IMR-90 (cell line): Measurements from ENCODE around the gene SEMA4A. TPM values are rescaled to one million over a fixed set of nuclear protein-coding genes. Genes with fewer than 3 reads are reported as not detected.
A peak's percentile ranks its signal among the peaks of the same experiment; 100 is the strongest.

ENCODE experiments used
- ATAC-seq: fragments of 200-7000 bp; cut with Tn5 transposase; 2 replicates; pipeline ENCODE4 v1.9.1; 2020; ENCODE audit warnings: low read depth, mild to moderate bottlenecking, moderate library complexity
- BruUV-seq: library from RNA; stranded (reverse); fragments of 400-500 nt; replicated peaks from 2 replicates; lab custom pipeline; 2021; lab: Mats Ljungman, UMichigan
- CTCF ChIA-PET: fragments of 300-600 bp; formaldehyde crosslinking; extraction: SDS; loops from one replicate; lab custom pipeline; 2021; ENCODE audit warnings: antibody characterized with exemption; lab: Yijun Ruan, JAX
- POLR2A ChIA-PET: fragments of 300-600 bp; sonication (Branson Sonifier 250); formaldehyde crosslinking; loops from one replicate; lab custom pipeline; 2022; ENCODE audit warnings: antibody characterized with exemption; ENCODE audit not compliant: unreplicated experiment; lab: Charles Lee
- DNase-seq: peaks from one replicate; pipeline ENCODE4 v3.0.0; 2013
- H2AFZ ChIP-seq: replicated peaks from 2 replicates; pipeline ENCODE3; 2013; ENCODE audit warnings: low read length, mild to moderate bottlenecking; ENCODE audit not compliant: poor library complexity
- H2AK5ac ChIP-seq: 2 replicates; pipeline ENCODE4 v1.6.1; 2013; ENCODE audit warnings: low read depth, low read length, inconsistent platforms
- H2AK9ac ChIP-seq: replicated peaks from 2 replicates; pipeline ENCODE3; 2013; ENCODE audit warnings: mild to moderate bottlenecking, low read depth, low read length, moderate library complexity; ENCODE audit not compliant: poor library complexity
- H2BK120ac ChIP-seq: 2 replicates; pipeline ENCODE4 v1.6.1; 2013; ENCODE audit warnings: low read depth, low read length, inconsistent platforms
- H2BK15ac ChIP-seq: 3 replicates; pipeline ENCODE4 v1.6.1; 2013; ENCODE audit warnings: low read depth, low read length, inconsistent platforms
- H2BK20ac ChIP-seq: 2 replicates; pipeline ENCODE4 v1.6.1; 2013; ENCODE audit warnings: low read depth, mild to moderate bottlenecking, inconsistent platforms, low read length, moderate library complexity
- H2BK5ac ChIP-seq: 2 replicates; pipeline ENCODE4 v1.6.1; 2013; ENCODE audit warnings: mild to moderate bottlenecking, low read depth, low read length, inconsistent platforms; ENCODE audit not compliant: poor library complexity, severe bottlenecking
- H3K14ac ChIP-seq: replicated peaks from 2 replicates; pipeline ENCODE4 v1.6.1; 2013; ENCODE audit warnings: low read depth, low read length, inconsistent platforms
- H3K18ac ChIP-seq: 2 replicates; pipeline ENCODE4 v1.6.1; 2013; ENCODE audit warnings: low read depth, low read length, control low read depth
- H3K23ac ChIP-seq: 2 replicates; pipeline ENCODE4 v1.6.1; 2013; ENCODE audit warnings: low read depth, low read length, inconsistent platforms
- H3K27ac ChIP-seq: 2 replicates; pipeline ENCODE4 v1.5.1; 2013; ENCODE audit warnings: mild to moderate bottlenecking, control low read depth, low read length; ENCODE audit not compliant: insufficient read depth
- H3K27me3 ChIP-seq: 2 replicates; pipeline ENCODE4 v1.6.1; 2013; ENCODE audit warnings: low read length; ENCODE audit not compliant: control insufficient read depth, insufficient read depth
- H3K36me3 ChIP-seq: 2 replicates; pipeline ENCODE4 v1.6.1; 2013; ENCODE audit warnings: low read length, mixed read lengths; ENCODE audit not compliant: control insufficient read depth, insufficient read depth
- H3K4ac ChIP-seq: 2 replicates; pipeline ENCODE4 v1.6.1; 2013; ENCODE audit warnings: low read depth, low read length, inconsistent platforms
- H3K4me1 ChIP-seq: 2 replicates; pipeline ENCODE4 v1.6.1; 2013; ENCODE audit warnings: low read length, mixed read lengths; ENCODE audit not compliant: control insufficient read depth, insufficient read depth
- H3K4me2 ChIP-seq: 2 replicates; pipeline ENCODE4 v1.6.1; 2013; ENCODE audit warnings: low read depth, mild to moderate bottlenecking, control low read depth, low read length, moderate library complexity
- H3K4me3 ChIP-seq: 2 replicates; pipeline ENCODE4 v1.5.1; 2013; ENCODE audit warnings: low read depth, mild to moderate bottlenecking, control low read depth, low read length, moderate library complexity; ENCODE audit not compliant: insufficient read depth
- H3K56ac ChIP-seq: 2 replicates; pipeline ENCODE4 v1.6.1; 2013; ENCODE audit warnings: low read length, inconsistent platforms; ENCODE audit not compliant: insufficient read depth; ENCODE audit errors: extremely low read depth
- H3K79me1 ChIP-seq, 2 experiments: 2 replicates each; pipeline ENCODE4 v1.6.1; 2013; ENCODE audit warnings: low read length in 2 of 2, inconsistent platforms in 1 of 2, low read depth in 1 of 2
- H3K9ac ChIP-seq: 2 replicates; pipeline ENCODE4 v1.6.1; 2013; ENCODE audit warnings: low read depth, low read length, control low read depth
- H3K9me1 ChIP-seq: 2 replicates; pipeline ENCODE4 v1.6.1; 2013; ENCODE audit warnings: low read length, inconsistent platforms; ENCODE audit not compliant: insufficient read depth
- H3K9me3 ChIP-seq: 2 replicates; pipeline ENCODE4 v1.6.1; 2013; ENCODE audit warnings: low read length; ENCODE audit not compliant: control insufficient read depth, insufficient read depth
- H4K20me1 ChIP-seq: 2 replicates; pipeline ENCODE4 v1.6.1; 2013; ENCODE audit warnings: low read length, inconsistent platforms; ENCODE audit not compliant: insufficient read depth
- H4K5ac ChIP-seq: 2 replicates; pipeline ENCODE4 v1.6.1; 2013; ENCODE audit warnings: mild to moderate bottlenecking, low read depth, low read length, control low read depth
- H4K8ac ChIP-seq, 2 experiments: 2 replicates each; pipeline ENCODE4 v1.6.1; 2013; ENCODE audit warnings: low read depth in 2 of 2, low read length in 2 of 2, control low read depth in 1 of 2, inconsistent platforms in 1 of 2
- H4K91ac ChIP-seq: 2 replicates; pipeline ENCODE4 v1.6.1; 2013; ENCODE audit warnings: low read depth, low read length, inconsistent platforms; ENCODE audit not compliant: insufficient read depth
- BHLHE40 ChIP-seq: fragments of 150-350 bp; IDR thresholded peaks from 2 replicates; pipeline ENCODE4 v1.6.1; 2016; ENCODE audit warnings: mild to moderate bottlenecking, low read depth, low read length
- MAZ ChIP-seq: IDR thresholded peaks from 2 replicates; pipeline ENCODE4 v1.6.1; 2012; ENCODE audit warnings: low read depth, mild to moderate bottlenecking, low read length, improper control_type of control experiment, moderate library complexity, borderline replicate concordance
- POLR2A ChIP-seq: IDR thresholded peaks from 2 replicates; pipeline ENCODE4 v1.6.1; 2012; ENCODE audit warnings: mild to moderate bottlenecking, low read depth, low read length
- RAD21 ChIP-seq: IDR thresholded peaks from 2 replicates; pipeline ENCODE4 v1.6.1; 2012; ENCODE audit warnings: low read length, improper control_type of control experiment
- dilution Hi-C: fragments of 300-500 bp; cut with HindIII; formaldehyde crosslinking; loops from one replicate; pipeline ENCODE4 v1.14.3; 2018; ENCODE audit warnings: low sequenced_read_pairs; ENCODE audit not compliant: unreplicated experiment
- in situ Hi-C: fragments of 300-500 bp; cut with MboI; formaldehyde crosslinking; loops from 3 replicates; pipeline ENCODE4 v1.14.3; 2019; ENCODE audit warnings: low sequenced_read_pairs, inconsistent platforms, mixed read lengths
- intact Hi-C: fragments of 100-400 bp; cut with micrococcal nuclease; formaldehyde crosslinking; loops from 2 replicates; pipeline ENCODE4 v1.10.0; 2022
- polyA plus RNA-seq, 3 experiments: library from polyadenylated mRNA; depleted of rRNA; stranded (reverse); fragments of >200 nt; gene quantifications; 2 replicates each; pipeline ENCODE4 v1.2.3, GENCODE V29; 2012; ENCODE audit warnings: low replicate concordance in 1 of 3
- total RNA-seq: library from RNA; depleted of rRNA; stranded (reverse); fragments of >200 nt; gene quantifications from 2 replicates; pipeline ENCODE4 v1.2.3, GENCODE V29; 2012

Gene SEMA4A
- total and polyA plus RNA-seq, 2 of the 4 experiments (the other 2 are of a cell fraction): 0.18 to 0.86 TPM

GRCh38 chr1:156203331-156203730 lies 49.9 kb downstream of the SEMA4A start:
- Histone ChIP-seq H2BK20ac (no peak overlapping the region), H2BK5ac (no peak overlapping the region), H3K9me3 (no peaks in the 10 kb centered on the region), H3K36me3 (peaks cover 17% of the 10 kb centered on the region), H3K18ac (no peak overlapping the region), H3K4me3 (no peak overlapping the region), H4K91ac (no peak overlapping the region), H2BK15ac (no peak overlapping the region), H3K9ac (no peak overlapping the region), H3K14ac (no peak overlapping the region), H3K56ac (no peak overlapping the region), H2AK9ac (no peak overlapping the region), H3K9me1 (peaks cover 11% of the 10 kb centered on the region), H3K27ac (no peak overlapping the region), H3K27me3 (no peaks in the 10 kb centered on the region), H2AFZ (no peak overlapping the region), H3K4ac (no peak overlapping the region), H4K5ac (no peak overlapping the region), H2AK5ac (no peak overlapping the region), H3K4me2 (no peak overlapping the region), H3K79me1 (peaks cover 17 to 75% of the 10 kb centered on the region in 2 experiments; a peak in 3 of 4 replicates), H2BK120ac (no peak overlapping the region), H4K8ac (no peak overlapping the region), H4K20me1 (peaks cover 13% of the 10 kb centered on the region; the same call in 1 of the 2 replicates), H3K23ac (no peak overlapping the region), H3K4me1 (peaks cover 3% of the 10 kb centered on the region)
- dilution Hi-C loops: no loop called here
- ChIA-PET CTCF (no interaction called here), POLR2A (interaction anchor here (1.5 kb wide), 1 partner anchor 10 kb away, joined by 3 read pairs; the partner anchor contains the start of gene PMF1)
- no TSS peak for BruUV-seq
- TF ChIP-seq BHLHE40 (no peak), MAZ (no peak), RAD21 (no peak), POLR2A (no peak)
- peak; percentile 56 for ATAC-seq
- intact Hi-C loops: no loop called here
- in situ Hi-C loops: no loop called here
- peak; percentile 58 for DNase-seq
